ENCODE data around the gene ARID3B. TPM values are rescaled to one million over a fixed set of nuclear protein-coding genes. Genes with fewer than 3 reads are reported as not detected.

The ARID3B gene
- total and polyA plus RNA-seq, 2 experiments from 2014 or later = 13.2 to 19.8 TPM

DNA sequence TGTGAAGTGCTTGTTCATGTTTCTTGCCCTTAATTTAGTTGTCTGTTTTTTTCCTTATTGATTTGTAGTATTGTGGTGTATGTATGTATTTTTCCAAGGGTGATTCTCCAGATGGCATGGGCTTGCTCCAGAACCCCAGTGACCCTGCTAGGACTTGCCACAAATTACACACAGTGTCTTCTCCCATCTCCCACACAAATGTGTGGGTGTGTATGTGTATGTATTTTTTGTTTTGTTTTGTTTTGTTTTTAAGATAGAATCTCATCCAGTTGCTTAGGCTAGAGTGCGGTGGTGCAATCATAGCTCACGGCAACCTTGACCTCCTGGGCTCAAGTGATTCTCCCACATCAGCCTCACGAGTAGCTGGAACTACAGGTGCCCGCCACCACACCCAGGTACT is 36.2 kb upstream of the ARID3B start:
- WGBS (ENCODE audit: low lambda C conversion rate, missing lambda C conversion rate) = 100% methylated on average over 4 of the region's 4 CpGs
- H3K79me2 ChIP-seq = no peaks in the 10 kb centered on the region
- H3K27ac ChIP-seq = no peak overlapping the region
- no peak for DNase-seq (ENCODE audit: low spot score)
- no peaks in the 10 kb centered on the region for H3K4me1 ChIP-seq (ENCODE audit: insufficient read depth)
- H3K9me3 ChIP-seq (ENCODE audit: low read depth) = no peaks in the 10 kb centered on the region
- no peak overlapping the region for H3K4me2 ChIP-seq
- no peak overlapping the region for H3K4me3 ChIP-seq
- H3K27me3 ChIP-seq = no peaks in the 10 kb centered on the region
- no peaks in the 10 kb centered on the region for H4K20me1 ChIP-seq (ENCODE audit: insufficient read depth, poor library complexity, severe bottlenecking)
- no peak overlapping the region for H2AFZ ChIP-seq
- no peaks in the 10 kb centered on the region for H3K36me3 ChIP-seq (replicated peaks; ENCODE audit: insufficient read depth, low read depth)
- no peak for TF ChIP-seq EZH2phosphoT487 (IDR thresholded peaks at IDR 0.05; ENCODE audit: low read depth, severe bottlenecking, unreplicated experiment)
- TF ChIP-seq EZH2 (IDR thresholded peaks at IDR 0.05; ENCODE audit: borderline replicate concordance) = no peak
- no peak for TF ChIP-seq CTCF (IDR thresholded peaks at IDR 0.05; ENCODE audit: poor library complexity)
- H3K9me2 ChIP-seq (replicated peaks; ENCODE audit: insufficient read depth) = no peaks in the 10 kb centered on the region

GRCh38 chr15:74505837-74506514 is 35.0 kb upstream of the ARID3B start:
- WGBS (ENCODE audit: low lambda C conversion rate, missing lambda C conversion rate) = 95% methylated on average over 6 of the region's 6 CpGs
- Histone ChIP-seq H3K79me2 (no peaks in the 10 kb centered on the region), H3K4me3 (no peak overlapping the region), H3K36me3 (replicated peaks; ENCODE audit: insufficient read depth, low read depth) (no peaks in the 10 kb centered on the region), H4K20me1 (ENCODE audit: insufficient read depth, poor library complexity, severe bottlenecking) (no peaks in the 10 kb centered on the region), H3K9me2 (replicated peaks; ENCODE audit: insufficient read depth) (no peaks in the 10 kb centered on the region), H3K4me2 (no peak overlapping the region), H2AFZ (no peak overlapping the region), H3K27ac (no peak overlapping the region), H3K27me3 (no peaks in the 10 kb centered on the region), H3K9me3 (ENCODE audit: low read depth) (no peaks in the 10 kb centered on the region), H3K4me1 (ENCODE audit: insufficient read depth) (no peaks in the 10 kb centered on the region)
- no peak for DNase-seq (ENCODE audit: low spot score)
- no peak for TF ChIP-seq EZH2 (IDR thresholded peaks at IDR 0.05; ENCODE audit: borderline replicate concordance)
- TF ChIP-seq EZH2phosphoT487 (IDR thresholded peaks at IDR 0.05; ENCODE audit: low read depth, severe bottlenecking, unreplicated experiment) = no peak
- no peak for TF ChIP-seq CTCF (IDR thresholded peaks at IDR 0.05; ENCODE audit: poor library complexity)

GRCh38 chr15:74506515-74506840 is 34.5 kb upstream of the ARID3B start:
- Histone ChIP-seq H3K27ac (no peak overlapping the region), H3K27me3 (no peaks in the 10 kb centered on the region), H3K4me2 (no peak overlapping the region), H3K79me2 (no peaks in the 10 kb centered on the region), H3K9me2 (replicated peaks; ENCODE audit: insufficient read depth) (no peaks in the 10 kb centered on the region), H2AFZ (no peak overlapping the region), H4K20me1 (ENCODE audit: insufficient read depth, poor library complexity, severe bottlenecking) (no peaks in the 10 kb centered on the region), H3K4me1 (ENCODE audit: insufficient read depth) (no peaks in the 10 kb centered on the region), H3K4me3 (no peak overlapping the region), H3K36me3 (replicated peaks; ENCODE audit: insufficient read depth, low read depth) (no peaks in the 10 kb centered on the region), H3K9me3 (ENCODE audit: low read depth) (no peaks in the 10 kb centered on the region)
- no peak for TF ChIP-seq CTCF (IDR thresholded peaks at IDR 0.05; ENCODE audit: poor library complexity)
- TF ChIP-seq EZH2 (IDR thresholded peaks at IDR 0.05; ENCODE audit: borderline replicate concordance) = no peak
- no peak for TF ChIP-seq EZH2phosphoT487 (IDR thresholded peaks at IDR 0.05; ENCODE audit: low read depth, severe bottlenecking, unreplicated experiment)
- over 99% methylated on average over 4 of the region's 4 CpGs for WGBS (ENCODE audit: low lambda C conversion rate, missing lambda C conversion rate)
- DNase-seq (ENCODE audit: low spot score) = no peak
